ENCODE measurements around the gene PAPLN. TPM values are rescaled to one million over a fixed set of nuclear protein-coding genes. Genes with fewer than 3 reads are reported as not detected.

PAPLN gene
- total and polyA plus RNA-seq, 4 donors: 0.68 to 2.8 (median 1.3) TPM

GRCh38 chr14:73250781-73251500 is 13.6 kb downstream of the PAPLN start:
- Histone ChIP-seq H3K9me3 (ENCODE audit: control insufficient read depth in 4 of 4, low read length in 3 of 4) (no peaks in the 10 kb centered on the region), H3K9ac (ENCODE audit: low read depth in 1 of 2, low read length in 2 of 2) (no peak overlapping the region), H3K4me1 (ENCODE audit: control insufficient read depth in 4 of 4, insufficient read depth in 4 of 4, low read length in 3 of 4) (peaks cover 0 to under 1% (median 0%) of the 10 kb centered on the region in 4 donors), H3K4me3 (ENCODE audit: low read depth in 1 of 3, low read length in 3 of 3) (no peak overlapping the region), H3K27ac (ENCODE audit: low read depth in 1 of 2, low read length in 2 of 2) (no peak overlapping the region), H3K27me3 (ENCODE audit: control insufficient read depth in 4 of 4, insufficient read depth in 4 of 4, low read length in 3 of 4) (no peaks in the 10 kb centered on the region), H3K36me3 (ENCODE audit: control insufficient read depth in 4 of 4, insufficient read depth in 3 of 4, low read depth in 1 of 4, low read length in 3 of 4) (no peaks in the 10 kb centered on the region)
- DNase-seq (ENCODE audit: low spot score): no peak
- 95% methylated on average over 27 of the region's 27 CpGs for WGBS
- TF ChIP-seq FOXA2 (IDR thresholded peaks at IDR 0.05): no peak
- TF ChIP-seq SP1 (IDR thresholded peaks at IDR 0.05): no peak
- no peak for TF ChIP-seq FOXA1 (IDR thresholded peaks at IDR 0.05)
- no peak for TF ChIP-seq MAX (IDR thresholded peaks at IDR 0.05)
- no peak for TF ChIP-seq RAD21 (IDR thresholded peaks at IDR 0.05)
- TF ChIP-seq REST (IDR thresholded peaks at IDR 0.05): no peak
- TF ChIP-seq CTCF (IDR thresholded peaks at IDR 0.05; ENCODE audit: low read depth, low read length, missing input control): no peak
- TF ChIP-seq NR2F2 (IDR thresholded peaks at IDR 0.05): no peak
- TF ChIP-seq RXRA (IDR thresholded peaks at IDR 0.05): no peak
- TF ChIP-seq ATF3 (IDR thresholded peaks at IDR 0.05): no peak
- TF ChIP-seq TAF1 (conservative IDR thresholded peaks at IDR 0.05): no peak
- no peak for TF ChIP-seq ZBTB33 (IDR thresholded peaks at IDR 0.05)
- TF ChIP-seq GABPA (IDR thresholded peaks at IDR 0.05 in 1 of 2, conservative IDR thresholded peaks at IDR 0.05 in 1 of 2): no peak
- no peak for TF ChIP-seq YY1 (IDR thresholded peaks at IDR 0.05)
- TF ChIP-seq EGR1 (IDR thresholded peaks at IDR 0.05; ENCODE audit: low read depth in 2 of 2): no peak
- TF ChIP-seq JUND (IDR thresholded peaks at IDR 0.05): no peak
- no peak for TF ChIP-seq HNF4A (conservative IDR thresholded peaks at IDR 0.05)
- no peak for TF ChIP-seq HNF4G (IDR thresholded peaks at IDR 0.05)

Data from liver (tissue), 9 donors.